GM21360 (cell line): ENCODE results near the gene CHSY3.
A peak's percentile ranks its signal among the peaks of the same experiment; 100 is the strongest.
"Not testable (repeated sequence)": the region's sequence is repeated elsewhere in the genome, so short reads cannot be mapped to it uniquely, and the experiment has no call there.

Source experiments
- ATAC-seq: cut with Tn5 transposase; IDR thresholded peaks from one replicate; pipeline ENCODE4 v1.9.1; 2021; ENCODE audit warnings: mild to moderate bottlenecking, moderate library complexity; ENCODE audit not compliant: unreplicated experiment

Gene CHSY3

DNA sequence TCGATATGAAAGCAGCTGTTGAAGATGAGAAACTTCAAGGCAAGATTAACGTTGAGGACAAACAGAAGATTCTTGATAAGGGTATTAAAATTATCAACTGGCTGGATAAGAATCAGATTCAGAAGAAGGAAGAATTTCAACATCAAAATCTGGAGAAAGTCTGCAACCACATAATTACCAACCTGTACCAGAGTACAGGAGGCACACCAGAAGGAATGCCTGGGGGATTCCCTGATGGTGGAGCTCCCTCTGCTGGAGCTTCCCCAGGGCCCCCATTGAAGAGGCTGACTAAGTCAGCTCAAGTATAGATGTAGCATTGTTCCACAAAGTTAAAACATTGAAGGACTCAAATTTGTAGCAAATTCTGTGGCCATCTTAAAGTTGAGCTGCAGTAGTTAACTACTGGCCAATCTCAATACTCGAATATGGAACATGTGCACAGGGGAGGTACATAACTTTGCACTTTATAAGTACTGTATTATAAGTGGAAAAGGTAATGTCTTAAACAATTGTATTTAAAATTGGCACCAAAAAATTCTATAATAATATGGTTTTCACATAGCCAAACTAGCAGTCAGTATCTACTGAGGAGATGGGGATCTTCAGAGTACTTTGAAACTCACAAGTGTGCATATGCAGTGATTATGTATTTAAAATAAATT is 237.5 kb downstream of the CHSY3 start:
- ATAC-seq, result peak; percentile 93

DNA sequence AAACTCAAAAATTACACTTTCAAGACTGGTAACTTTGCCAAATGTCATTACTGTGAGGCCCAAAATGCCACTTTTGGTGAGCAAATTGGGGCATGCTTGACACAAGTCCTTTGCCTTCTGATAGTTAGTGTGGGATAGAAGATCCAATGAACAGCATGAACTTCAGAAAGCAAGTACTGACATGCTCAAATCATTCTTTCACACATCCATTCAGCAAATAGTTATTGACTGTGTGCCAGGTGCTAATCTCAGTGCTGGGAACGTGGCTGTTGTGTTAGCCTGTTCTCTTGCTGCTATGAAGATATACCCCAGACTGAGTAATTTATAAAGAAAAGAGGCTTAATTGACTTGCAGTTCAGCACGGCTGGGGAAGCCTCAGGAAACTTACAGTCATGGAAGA is 247.0 kb downstream of the CHSY3 start:
- ATAC-seq, result no peak

DNA sequence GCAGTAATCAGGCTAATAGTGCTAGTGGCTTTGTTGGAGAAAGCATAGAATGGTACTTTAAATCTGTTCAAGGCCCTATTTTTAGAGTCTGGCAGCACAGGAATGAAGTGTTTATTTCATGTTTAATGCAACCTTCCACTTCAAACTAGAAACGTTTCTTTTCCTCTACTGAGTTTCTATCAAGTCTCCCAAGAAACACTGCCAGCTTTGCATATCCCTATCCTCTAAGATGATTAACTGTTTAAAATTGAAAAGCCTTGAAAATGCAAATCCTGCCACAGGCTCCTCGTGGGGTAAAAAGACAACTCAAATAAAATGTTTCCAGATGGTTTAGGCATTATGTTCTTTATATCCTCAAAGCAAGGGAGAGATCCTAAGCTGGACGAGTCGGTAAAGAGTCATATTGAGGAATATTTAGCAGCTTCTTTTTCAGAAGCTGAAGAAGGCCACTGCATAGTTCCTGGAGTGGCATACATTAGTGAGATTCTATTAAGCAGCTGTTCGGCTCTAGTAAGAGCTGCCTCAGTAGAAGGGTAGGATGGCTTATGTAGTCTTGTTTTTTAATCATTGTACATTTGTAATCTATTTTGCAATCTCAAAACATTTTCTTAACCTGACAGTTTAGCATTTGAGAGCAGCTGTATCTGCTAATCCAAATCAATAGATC is 251.2 kb downstream of the CHSY3 start:
- no peak for ATAC-seq

DNA sequence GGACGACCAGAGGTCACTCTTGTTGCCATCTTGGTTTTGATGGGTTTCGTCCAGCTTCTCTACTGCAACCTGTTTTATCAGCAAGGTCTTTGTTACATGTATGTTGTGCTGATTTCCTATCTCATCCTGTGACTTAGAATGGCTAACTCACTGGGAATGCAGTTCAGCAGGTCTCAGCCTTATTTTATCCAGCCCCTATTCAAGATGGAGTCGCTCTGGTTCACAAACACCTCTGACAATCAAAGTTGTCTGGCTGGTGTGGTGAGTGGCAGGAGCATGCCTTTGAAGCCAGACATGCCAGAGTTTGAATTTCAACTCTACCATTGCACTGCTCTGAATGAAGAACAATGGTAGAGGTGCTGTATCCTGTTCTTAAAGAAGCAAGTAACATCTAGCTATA is 253.8 kb downstream of the CHSY3 start:
- no peak for ATAC-seq

DNA sequence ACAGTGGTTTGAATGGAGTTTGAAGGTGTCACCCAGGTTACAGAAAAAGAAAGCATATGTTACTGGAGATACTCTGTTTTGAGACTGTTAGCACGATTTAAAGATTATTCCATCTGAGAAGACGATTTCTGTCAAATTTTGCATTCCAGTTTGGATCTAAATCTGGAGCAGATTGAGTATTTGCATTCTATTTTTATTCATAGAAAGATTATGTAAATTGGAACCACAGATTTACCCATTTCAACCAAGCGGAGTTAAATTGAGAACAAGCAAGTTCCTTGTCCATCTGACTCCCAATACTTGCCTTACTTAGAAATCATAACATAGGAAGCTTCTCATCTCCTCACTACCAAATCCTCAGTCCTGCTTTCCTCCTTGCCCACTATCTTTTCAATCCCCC is 255.7 kb downstream of the CHSY3 start:
- ATAC-seq, result no peak

DNA sequence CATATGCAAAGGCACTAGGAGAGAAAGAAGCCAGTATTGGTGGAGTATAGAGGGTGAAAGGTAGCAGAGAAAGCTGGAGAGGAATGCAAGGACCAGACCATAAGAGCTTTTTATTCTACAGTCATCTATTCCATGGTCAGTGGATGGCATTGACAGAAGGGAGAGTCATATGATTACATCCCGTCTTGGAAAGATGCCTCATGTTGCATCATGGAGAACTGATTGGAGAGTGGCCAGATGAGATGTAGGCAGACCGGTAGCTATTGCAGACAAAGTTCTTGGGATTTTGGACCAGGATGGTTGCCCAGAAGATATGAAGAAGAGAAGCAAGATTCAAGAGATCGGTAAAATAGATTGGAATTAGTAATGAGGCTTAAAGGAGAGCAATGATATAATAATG is 260.7 kb downstream of the CHSY3 start:
- ATAC-seq, result no peak

DNA sequence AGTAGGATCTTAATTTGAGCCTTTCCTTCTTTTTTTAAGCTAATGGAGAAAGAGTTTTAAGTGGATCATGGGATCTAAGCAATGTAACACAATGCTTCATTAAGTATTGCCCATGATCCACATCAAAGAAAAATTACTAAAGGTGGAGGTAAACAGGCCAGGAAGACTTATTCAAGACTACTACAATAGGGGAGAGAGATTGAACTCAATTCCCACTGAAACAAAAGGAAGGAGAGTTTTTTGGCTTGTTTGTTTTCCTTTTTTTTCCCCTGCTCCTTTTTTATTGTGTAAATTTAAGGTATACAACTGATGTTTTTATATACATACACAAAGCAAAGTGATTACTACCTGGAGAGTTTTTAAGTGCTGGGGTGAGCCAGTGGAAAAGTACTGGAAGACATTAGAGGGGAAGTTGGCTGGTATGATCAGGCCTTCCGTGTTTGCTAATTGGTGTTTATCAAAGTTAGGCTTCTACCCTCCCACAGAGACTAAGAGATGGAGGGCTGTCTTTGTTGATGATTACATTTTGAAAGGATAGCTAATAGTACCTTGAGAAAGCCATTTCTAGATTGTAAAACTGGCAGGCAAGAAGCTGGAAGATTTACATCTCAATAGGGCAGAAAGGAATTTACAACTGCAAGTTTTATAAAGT is 262.7 kb downstream of the CHSY3 start:
- ATAC-seq, result no peak

DNA sequence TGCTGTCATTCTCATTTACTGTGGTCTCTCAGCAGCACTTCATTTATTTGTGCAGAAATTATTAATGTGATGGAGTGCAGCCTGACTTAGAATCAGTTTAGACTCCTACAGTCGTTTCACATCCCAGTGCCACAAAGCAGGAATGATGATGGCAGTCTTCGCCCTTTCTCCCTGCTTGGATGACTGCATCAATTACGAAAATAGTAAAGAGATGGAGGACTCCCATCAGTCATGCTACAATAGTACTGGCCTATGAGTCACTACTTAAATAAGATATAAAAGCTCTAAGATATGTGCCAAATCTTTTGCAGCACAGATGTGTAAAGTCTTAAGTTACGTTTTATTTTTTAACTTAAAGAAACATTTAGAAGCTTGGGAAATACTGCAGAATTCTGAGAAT is 263.9 kb downstream of the CHSY3 start:
- ATAC-seq, result no peak

DNA sequence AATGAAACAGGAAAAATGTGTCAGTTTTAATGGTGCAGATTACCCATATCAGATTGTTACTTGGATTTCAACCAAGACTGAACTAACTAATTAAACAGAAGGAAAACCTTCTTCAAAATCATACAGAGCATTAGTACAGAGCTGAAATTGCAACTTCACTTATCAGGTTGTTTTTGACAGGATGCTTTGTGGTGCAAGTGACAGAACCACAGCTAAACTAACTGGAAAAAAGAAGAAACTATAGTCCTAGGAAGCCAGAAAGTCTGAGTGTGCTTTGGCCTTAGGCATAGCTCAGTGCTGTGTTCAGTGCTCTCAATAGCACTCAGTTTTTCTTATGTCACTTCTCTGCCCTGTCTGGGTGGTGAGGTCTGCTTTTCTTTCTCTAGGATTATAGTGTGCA is 267.4 kb downstream of the CHSY3 start:
- ATAC-seq, result no peak

DNA sequence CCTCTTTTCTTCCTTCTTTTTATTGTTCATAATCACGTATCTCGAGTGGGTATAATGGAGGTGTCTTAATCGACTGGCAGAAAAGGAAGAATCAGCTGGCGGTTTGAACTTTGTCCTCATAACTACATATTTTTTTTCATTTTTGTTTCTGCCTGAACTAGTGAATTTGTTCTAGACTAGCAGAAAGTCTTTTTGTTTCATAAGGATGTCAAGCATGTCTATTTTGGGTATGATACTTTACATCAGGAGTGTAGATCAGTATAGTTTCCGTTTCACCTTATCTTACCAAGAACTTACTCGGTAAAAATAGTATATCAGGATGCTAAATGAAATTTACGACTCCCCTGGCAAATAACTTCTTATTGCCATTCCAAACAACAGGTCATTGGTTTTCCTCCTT is 278.9 kb downstream of the CHSY3 start:
- no peak for ATAC-seq

DNA sequence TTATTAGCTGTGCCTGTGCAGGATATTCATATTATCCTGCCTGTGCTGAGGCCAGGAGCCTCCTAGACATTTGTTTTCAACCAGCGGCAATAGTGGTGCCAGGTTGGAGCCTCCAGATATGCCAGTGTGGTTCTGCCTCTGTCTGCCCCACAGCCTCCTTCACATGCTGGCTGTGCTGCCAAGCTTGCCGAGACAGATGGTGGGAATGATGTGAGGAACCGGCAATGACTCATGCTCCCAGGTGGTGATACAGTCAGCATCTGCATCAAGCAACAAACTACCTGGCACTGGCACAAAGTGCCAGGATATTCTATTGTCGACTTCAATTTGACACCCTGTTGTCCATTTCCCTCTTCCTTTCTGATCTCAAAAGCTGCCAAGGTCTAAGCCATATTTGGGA is 285.7 kb downstream of the CHSY3 start:
- no peak for ATAC-seq

DNA sequence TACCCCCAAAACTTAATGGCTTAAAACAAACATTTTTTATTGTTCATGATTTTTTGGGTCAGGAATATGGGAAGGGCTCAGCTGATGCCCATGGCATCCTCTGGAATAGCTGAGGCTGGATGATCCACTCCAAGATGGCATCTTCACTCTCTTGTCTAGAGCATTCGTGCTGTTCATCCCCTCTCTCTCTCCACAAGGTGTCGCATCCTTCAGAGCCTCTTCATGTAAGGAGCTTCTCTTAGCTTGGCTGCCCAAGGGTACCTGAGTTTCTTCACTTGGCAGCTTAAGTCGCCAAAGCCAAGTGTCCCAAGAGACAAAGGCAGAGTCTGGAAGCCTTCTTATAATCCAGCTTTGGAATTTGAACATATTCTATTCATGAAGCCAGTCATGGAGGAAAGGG is 294.7 kb downstream of the CHSY3 start:
- ATAC-seq, result no peak

DNA sequence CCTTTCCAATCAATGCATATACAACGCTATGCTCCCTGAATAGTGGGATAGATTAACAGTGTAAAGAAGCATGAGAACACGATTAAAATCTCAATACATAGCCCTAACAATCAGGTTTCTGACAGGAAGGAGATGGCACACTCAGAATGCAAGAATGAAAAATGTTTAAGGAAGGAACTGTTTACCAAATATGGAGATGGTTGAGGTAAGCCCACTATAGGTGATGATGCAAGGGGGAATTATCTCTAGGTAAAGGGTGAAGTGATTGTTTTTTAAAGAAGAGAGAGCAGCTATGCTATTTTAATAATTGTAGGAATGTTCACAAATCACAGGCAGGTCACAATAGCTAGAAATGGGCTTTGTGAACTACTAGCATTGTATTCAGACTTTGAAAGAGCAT is 302.4 kb downstream of the CHSY3 start:
- no peak for ATAC-seq

DNA sequence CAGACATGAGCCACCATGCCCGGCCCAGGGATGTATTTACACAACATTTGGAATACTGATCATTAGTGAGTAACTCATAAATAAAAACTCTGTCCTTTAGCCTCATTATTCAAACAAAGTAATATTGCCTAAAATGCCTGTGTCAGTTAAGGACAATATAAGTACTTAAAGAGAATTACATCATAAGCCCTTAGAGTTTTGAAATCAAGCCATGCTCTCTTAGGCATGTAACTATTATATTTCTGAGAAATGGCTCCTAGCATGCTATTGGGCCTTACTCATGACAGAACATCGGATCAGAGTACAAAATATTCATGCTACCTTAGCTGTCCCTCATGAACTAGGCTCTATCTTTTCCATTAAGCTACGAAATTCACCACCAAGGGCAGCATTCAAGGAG is 309.3 kb downstream of the CHSY3 start:
- ATAC-seq, result no peak

DNA sequence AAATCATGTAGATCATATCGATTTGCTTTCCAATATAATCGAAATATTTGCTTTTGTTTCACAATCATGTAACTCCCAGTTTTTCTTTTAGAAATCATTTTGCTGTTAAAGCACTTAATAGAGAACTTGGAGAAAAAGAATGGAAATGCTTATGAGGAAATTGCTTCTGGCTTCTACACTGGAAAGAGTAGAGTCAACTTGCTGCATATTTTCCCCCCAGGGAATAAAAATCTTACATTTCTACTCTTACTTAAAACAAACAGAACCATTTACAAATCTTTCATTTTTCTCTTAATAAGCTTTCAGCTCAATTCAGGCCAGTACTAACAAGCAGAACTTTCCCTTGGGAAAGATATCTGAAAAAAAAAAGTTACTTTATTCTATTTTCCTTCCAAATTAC is 312.0 kb downstream of the CHSY3 start:
- no peak for ATAC-seq

DNA sequence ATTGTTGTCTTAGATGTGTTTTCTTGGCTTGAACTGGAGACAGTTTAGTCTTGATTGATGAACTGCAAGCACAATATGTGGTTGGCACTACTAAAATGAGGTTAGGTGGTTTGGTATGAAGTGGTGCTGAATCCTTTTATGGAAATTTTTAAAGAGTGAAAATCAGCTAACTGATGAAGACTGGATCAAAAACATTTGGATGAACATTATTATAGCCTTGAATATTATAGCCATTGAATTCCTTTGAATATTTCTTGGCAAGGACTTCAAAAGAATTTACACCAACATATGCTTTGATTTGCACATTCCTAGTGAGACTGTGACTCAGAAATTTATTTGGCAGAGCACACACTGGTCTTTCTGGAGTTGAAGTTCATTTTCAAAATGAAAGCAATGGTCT is 318.3 kb downstream of the CHSY3 start:
- ATAC-seq, result no peak

DNA sequence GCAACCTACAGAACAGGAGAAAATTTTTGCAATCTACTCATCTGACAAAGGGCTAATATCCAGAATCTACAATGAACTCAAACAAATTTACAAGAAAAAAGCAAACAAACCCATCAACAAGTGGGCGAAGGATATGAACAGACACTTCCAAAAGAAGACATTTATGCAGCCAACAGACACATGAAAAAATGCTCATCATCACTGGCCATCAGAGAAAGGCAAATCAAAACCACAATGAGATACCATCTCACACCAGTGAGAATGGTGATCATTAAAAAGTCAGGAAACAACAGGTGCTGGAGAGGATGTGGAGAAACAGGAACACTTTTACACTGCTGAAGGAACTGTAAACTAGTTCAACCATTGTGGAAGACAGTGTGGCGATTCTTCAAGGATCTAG is 322.3 kb downstream of the CHSY3 start:
- not testable (repeated sequence) for ATAC-seq

DNA sequence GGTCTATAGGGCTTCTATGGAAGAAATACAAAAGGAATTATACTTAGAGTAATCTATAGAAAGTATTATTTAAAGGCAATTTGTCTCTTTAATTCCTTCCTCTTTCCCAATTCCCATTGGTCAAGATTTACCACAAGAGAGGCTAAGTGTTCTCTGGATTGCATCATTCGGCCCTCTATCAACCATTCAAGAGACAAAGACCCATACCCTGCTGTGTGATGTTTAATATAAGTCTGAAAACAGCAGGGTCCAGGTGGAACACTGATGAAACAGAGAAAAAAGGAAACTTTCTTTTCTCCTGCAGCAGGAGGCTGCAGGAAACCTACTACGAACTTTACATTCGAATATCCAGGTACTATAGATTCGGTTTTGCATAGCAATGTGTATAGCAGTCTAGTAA is 323.4 kb downstream of the CHSY3 start:
- ATAC-seq, result no peak

DNA sequence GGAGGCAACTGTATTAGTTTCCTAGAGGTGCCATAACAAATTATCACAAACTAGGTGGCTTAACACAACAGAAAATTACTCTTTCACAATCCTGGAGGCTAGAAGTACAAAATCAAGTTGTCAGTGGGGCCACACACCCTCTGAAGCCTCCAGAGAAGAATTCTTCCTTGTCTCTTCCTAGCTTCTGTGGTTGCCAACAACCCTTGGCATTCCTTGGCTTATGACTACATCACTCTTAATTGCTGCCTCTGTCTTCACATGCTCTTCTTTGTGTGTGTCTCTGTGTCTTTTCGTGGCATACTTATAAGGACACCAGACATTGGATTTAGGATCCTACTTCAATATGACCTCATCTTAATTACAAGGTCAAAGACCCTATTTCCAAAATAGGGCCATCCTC is 327.5 kb downstream of the CHSY3 start:
- no peak for ATAC-seq

DNA sequence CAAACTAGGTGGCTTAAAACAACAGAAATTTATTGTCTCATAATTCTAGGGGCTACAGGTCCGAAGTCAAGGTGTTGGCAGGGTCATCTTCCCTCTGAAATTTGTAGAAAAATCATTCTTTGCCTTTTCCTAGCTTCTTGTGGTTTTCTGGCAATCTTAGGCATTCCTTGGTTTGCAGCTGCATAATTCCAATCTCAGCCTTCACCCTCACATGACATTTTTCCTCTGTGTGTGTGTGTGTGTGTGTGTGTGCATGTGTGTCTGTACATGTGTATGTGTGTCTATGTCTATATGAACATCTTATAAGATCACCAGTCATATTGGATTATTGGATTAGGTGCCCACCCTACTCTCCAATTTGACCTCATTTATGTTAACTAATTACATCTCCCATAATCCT is 330.6 kb downstream of the CHSY3 start:
- ATAC-seq, result no peak
